ENCODE data around the gene SCN2A.

GRCh38 chr2:165248238-165248637, 9.0 kb downstream of the SCN2A start:
- TF ChIP-seq NFE2L2 (IDR thresholded peaks at IDR 0.05; ENCODE audit: low read depth, low read length) (no peak), MAZ (IDR thresholded peaks at IDR 0.05; ENCODE audit: borderline replicate concordance, low read depth, low read length) (no peak), CTCF (conservative IDR thresholded peaks at IDR 0.05; ENCODE audit: low read depth, low read length) (no peak), FOS (IDR thresholded peaks at IDR 0.05; ENCODE audit: low read depth, low read length) (no peak), SMC3 (IDR thresholded peaks at IDR 0.05; ENCODE audit: low read depth, low read length) (no peak), CEBPB (IDR thresholded peaks at IDR 0.05; ENCODE audit: low read depth, low read length) (no peak), POLR2A (IDR thresholded peaks at IDR 0.05; ENCODE audit: low read depth, low read length) (no peak), RFX5 (IDR thresholded peaks at IDR 0.05; ENCODE audit: low read depth, low read length) (no peak), ELK1 (IDR thresholded peaks at IDR 0.05; ENCODE audit: borderline replicate concordance, low read depth, low read length) (no peak), MXI1 (IDR thresholded peaks at IDR 0.05; ENCODE audit: borderline replicate concordance, low read depth, low read length) (no peak)
